Measurements from ENCODE around the gene TEX26. TPM values are rescaled to one million over a fixed set of nuclear protein-coding genes. Genes with fewer than 3 reads are reported as not detected.

Gene TEX26
- polyA plus RNA-seq, 1 donor from 2014 or later = not detected

DNA sequence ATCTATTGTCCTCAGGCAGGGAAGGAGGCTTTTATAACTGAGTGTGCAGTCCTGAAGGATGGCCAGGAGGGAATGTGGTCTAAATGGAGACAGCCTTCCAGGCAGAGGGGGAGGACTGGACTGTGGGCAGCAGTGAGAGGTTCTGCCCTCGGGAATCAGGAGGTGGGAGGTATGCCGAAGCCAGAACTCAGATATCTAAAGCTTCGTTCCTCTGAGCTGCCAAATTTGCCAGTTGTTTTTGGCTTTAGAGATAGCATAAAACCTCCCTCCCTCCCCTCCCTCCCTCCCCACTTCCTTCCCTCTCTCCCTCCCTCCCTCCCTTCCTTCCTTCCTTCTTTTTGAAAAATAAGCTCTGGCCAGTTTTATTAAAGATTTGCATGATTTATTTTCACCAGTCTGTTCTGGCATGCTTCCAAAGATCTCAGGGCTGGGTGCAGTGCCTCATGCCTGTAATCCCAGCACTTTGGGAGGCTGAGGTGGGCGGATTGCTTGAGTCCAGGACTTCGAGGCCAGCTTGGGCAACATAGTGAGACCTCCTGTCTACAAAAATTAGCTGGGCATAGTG, 24.0 kb upstream of the TEX26 start:
- Histone ChIP-seq H3K27me3 (ENCODE audit: insufficient read depth, low read depth, low read length) (no peaks in the 10 kb centered on the region), H3K9ac (ENCODE audit: low read length) (no peak overlapping the region), H3K4me2 (ENCODE audit: low read length) (no peak overlapping the region), H4K20me1 (ENCODE audit: insufficient read depth) (no peaks in the 10 kb centered on the region), H2AFZ (ENCODE audit: low read depth, low read length) (no peak overlapping the region), H3F3A (ENCODE audit: insufficient read depth, low read length, poor library complexity, severe bottlenecking) (no peaks in the 10 kb centered on the region), H3K36me3 (ENCODE audit: insufficient read depth, low read length) (no peaks in the 10 kb centered on the region), H3K79me2 (replicated peaks; ENCODE audit: insufficient read depth, low read length) (no peaks in the 10 kb centered on the region), H3K4me3 (ENCODE audit: low read length) (no peak overlapping the region), H3K27ac (ENCODE audit: low read length) (no peak overlapping the region), H3K9me2 (ENCODE audit: insufficient read depth, low read length) (no peaks in the 10 kb centered on the region), H3K9me3 (ENCODE audit: low read length) (no peaks in the 10 kb centered on the region)
- TF ChIP-seq EZH2 (IDR thresholded peaks at IDR 0.05; ENCODE audit: borderline replicate concordance, insufficient read depth, low read length, poor library complexity, severe bottlenecking) = no peak
- TF ChIP-seq SMC3 (conservative IDR thresholded peaks at IDR 0.05; ENCODE audit: poor library complexity) = no peak
- no peak for TF ChIP-seq RAD21 (conservative IDR thresholded peaks at IDR 0.05)
- TF ChIP-seq EP300 (conservative IDR thresholded peaks at IDR 0.05; ENCODE audit: poor library complexity, severe bottlenecking) = no peak
- no peak for TF ChIP-seq REST (IDR thresholded peaks at IDR 0.05; ENCODE audit: borderline replicate concordance)
- TF ChIP-seq, protein P1, sequence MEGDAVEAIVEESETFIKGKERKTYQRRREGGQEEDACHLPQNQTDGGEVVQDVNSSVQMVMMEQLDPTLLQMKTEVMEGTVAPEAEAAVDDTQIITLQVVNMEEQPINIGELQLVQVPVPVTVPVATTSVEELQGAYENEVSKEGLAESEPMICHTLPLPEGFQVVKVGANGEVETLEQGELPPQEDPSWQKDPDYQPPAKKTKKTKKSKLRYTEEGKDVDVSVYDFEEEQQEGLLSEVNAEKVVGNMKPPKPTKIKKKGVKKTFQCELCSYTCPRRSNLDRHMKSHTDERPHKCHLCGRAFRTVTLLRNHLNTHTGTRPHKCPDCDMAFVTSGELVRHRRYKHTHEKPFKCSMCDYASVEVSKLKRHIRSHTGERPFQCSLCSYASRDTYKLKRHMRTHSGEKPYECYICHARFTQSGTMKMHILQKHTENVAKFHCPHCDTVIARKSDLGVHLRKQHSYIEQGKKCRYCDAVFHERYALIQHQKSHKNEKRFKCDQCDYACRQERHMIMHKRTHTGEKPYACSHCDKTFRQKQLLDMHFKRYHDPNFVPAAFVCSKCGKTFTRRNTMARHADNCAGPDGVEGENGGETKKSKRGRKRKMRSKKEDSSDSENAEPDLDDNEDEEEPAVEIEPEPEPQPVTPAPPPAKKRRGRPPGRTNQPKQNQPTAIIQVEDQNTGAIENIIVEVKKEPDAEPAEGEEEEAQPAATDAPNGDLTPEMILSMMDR (IDR thresholded peaks at IDR 0.05; ENCODE audit: poor library complexity, severe bottlenecking) = no peak
- no peak for TF ChIP-seq POLR2AphosphoS5 (IDR thresholded peaks at IDR 0.05)
- no peak for TF ChIP-seq TAF1 (IDR thresholded peaks at IDR 0.05; ENCODE audit: low read depth)
- no peak for TF ChIP-seq MXI1 (conservative IDR thresholded peaks at IDR 0.05; ENCODE audit: poor library complexity, severe bottlenecking)

GRCh38 chr13:30910676-30911075, 21.8 kb upstream of the TEX26 start:
- no peak overlapping the region for H3K9ac ChIP-seq (ENCODE audit: low read length)
- no peak overlapping the region for H3K27ac ChIP-seq (ENCODE audit: low read length)
- H3K4me2 ChIP-seq (ENCODE audit: low read length) = no peak overlapping the region
- H3K27me3 ChIP-seq (ENCODE audit: insufficient read depth, low read depth, low read length) = no peaks in the 10 kb centered on the region
- H3K4me3 ChIP-seq (ENCODE audit: low read length) = no peak overlapping the region
- no peak for TF ChIP-seq SMC3 (conservative IDR thresholded peaks at IDR 0.05; ENCODE audit: poor library complexity)
- no peak for TF ChIP-seq RAD21 (conservative IDR thresholded peaks at IDR 0.05)
- no peak for TF ChIP-seq POLR2AphosphoS5 (IDR thresholded peaks at IDR 0.05)
- no peak for TF ChIP-seq REST (IDR thresholded peaks at IDR 0.05; ENCODE audit: borderline replicate concordance)
- no peak for TF ChIP-seq MXI1 (conservative IDR thresholded peaks at IDR 0.05; ENCODE audit: poor library complexity, severe bottlenecking)
- TF ChIP-seq, protein P1 (IDR thresholded peaks at IDR 0.05; ENCODE audit: poor library complexity, severe bottlenecking) = no peak
- no peak for TF ChIP-seq EZH2 (IDR thresholded peaks at IDR 0.05; ENCODE audit: borderline replicate concordance, insufficient read depth, low read length, poor library complexity, severe bottlenecking)
- TF ChIP-seq EP300 (conservative IDR thresholded peaks at IDR 0.05; ENCODE audit: poor library complexity, severe bottlenecking) = no peak
- TF ChIP-seq TAF1 (IDR thresholded peaks at IDR 0.05; ENCODE audit: low read depth) = no peak
- no peaks in the 10 kb centered on the region for H4K20me1 ChIP-seq (ENCODE audit: insufficient read depth)
- no peaks in the 10 kb centered on the region for H3K9me3 ChIP-seq (ENCODE audit: low read length)
- H3K9me2 ChIP-seq (ENCODE audit: insufficient read depth, low read length) = no peaks in the 10 kb centered on the region
- no peaks in the 10 kb centered on the region for H3F3A ChIP-seq (ENCODE audit: insufficient read depth, low read length, poor library complexity, severe bottlenecking)
- no peaks in the 10 kb centered on the region for H3K79me2 ChIP-seq (replicated peaks; ENCODE audit: insufficient read depth, low read length)
- no peak overlapping the region for H2AFZ ChIP-seq (ENCODE audit: low read depth, low read length)
- no peaks in the 10 kb centered on the region for H3K36me3 ChIP-seq (ENCODE audit: insufficient read depth, low read length)
